Measurements from ENCODE around the gene SEC31A. TPM values are rescaled to one million over a fixed set of nuclear protein-coding genes. Genes with fewer than 3 reads are reported as not detected.

Gene SEC31A
- polyA plus RNA-seq, 1 experiment: 451 TPM

- POLR2A ChIA-PET: no interaction called here
- no peaks in the 10 kb centered on the region for H3K27me3 ChIP-seq (ENCODE audit: control insufficient read depth, insufficient read depth, low read length)
- H3K4me3 ChIP-seq (ENCODE audit: low read depth, low read length): no peak overlapping the region
- DNase-seq (ENCODE audit: low read depth): no peak
- peaks cover 26% of the 10 kb centered on the region for H3K36me3 ChIP-seq (ENCODE audit: control insufficient read depth, insufficient read depth, low read length)
- CTCF ChIA-PET: interaction anchor here (0.6 to 2.3 kb wide), 8 partner anchors 9 to 99 kb away, joined by 3 to 9 read pairs (median 6); no protein-coding TSS in a partner anchor
- no peak for TF ChIP-seq CTCF (IDR thresholded peaks at IDR 0.05; ENCODE audit: insufficient read depth, low read depth, low read length)
These were observed 39.6 kb downstream of the SEC31A start for GRCh38 chr4:82851318-82851717.

GRCh38 chr4:82850684-82851083 is 40.3 kb downstream of the SEC31A start:
- Histone ChIP-seq H3K36me3 (ENCODE audit: control insufficient read depth, insufficient read depth, low read length) (peaks cover 28% of the 10 kb centered on the region), H3K27me3 (ENCODE audit: control insufficient read depth, insufficient read depth, low read length) (no peaks in the 10 kb centered on the region), H3K4me3 (ENCODE audit: low read depth, low read length) (no peak overlapping the region)
- ChIA-PET CTCF (interaction anchor here (0.5 to 2.3 kb wide), 5 partner anchors 8 to 434 kb away, joined by 3 to 6 read pairs (median 4); partner anchors contain the start of gene COQ2), POLR2A (no interaction called here)
- DNase-seq (ENCODE audit: low read depth): no peak
- no peak for TF ChIP-seq CTCF (IDR thresholded peaks at IDR 0.05; ENCODE audit: insufficient read depth, low read depth, low read length)

DNA sequence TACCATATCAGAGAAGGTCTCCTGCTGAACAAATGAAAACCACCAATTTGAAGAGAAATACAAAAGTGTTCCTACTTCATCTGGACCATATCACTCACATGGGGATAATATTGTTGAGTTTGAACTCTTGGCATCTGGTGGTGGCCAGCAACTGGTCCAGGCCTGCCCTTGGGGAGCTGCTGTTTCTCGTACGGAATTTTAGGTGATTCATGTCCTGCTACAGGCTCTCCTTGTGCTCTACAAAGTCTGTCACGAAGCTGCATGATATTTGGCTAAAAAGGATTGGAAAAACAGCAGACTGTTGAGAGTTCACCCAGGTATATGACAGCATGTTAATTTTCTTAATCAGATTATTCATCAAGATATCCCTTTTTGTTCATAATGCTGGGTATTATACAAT is 42.2 kb downstream of the SEC31A start:
- no peak for TF ChIP-seq CTCF (IDR thresholded peaks at IDR 0.05; ENCODE audit: insufficient read depth, low read depth, low read length)
- CTCF ChIA-PET: no interaction called here
- POLR2A ChIA-PET: no interaction called here

DNA sequence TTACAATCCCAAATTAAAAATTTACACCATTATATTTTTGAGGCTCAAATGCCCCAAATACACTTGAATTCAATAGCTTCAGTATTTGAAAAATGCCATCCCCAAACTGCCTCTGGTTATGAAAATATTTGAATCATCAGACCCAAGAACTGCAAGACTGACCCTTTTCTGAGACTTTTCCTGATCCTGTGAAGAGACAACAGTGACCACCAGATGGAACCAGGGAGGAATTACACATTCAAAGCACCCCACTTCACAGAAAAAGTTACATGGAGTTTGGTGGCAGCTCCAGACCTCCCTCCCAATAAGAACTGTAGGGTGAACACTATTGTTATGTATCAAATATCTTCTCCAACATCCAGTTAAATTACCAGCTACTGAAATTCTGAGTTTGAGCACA is 48.4 kb downstream of the SEC31A start:
- Histone ChIP-seq H3K36me3 (ENCODE audit: control insufficient read depth, insufficient read depth, low read length) (peaks cover 20% of the 10 kb centered on the region), H3K4me3 (ENCODE audit: low read depth, low read length) (no peak overlapping the region), H3K27me3 (ENCODE audit: control insufficient read depth, insufficient read depth, low read length) (no peaks in the 10 kb centered on the region)
- peak; percentile 41 for TF ChIP-seq CTCF (IDR thresholded peaks at IDR 0.05; ENCODE audit: insufficient read depth, low read depth, low read length)
- ChIA-PET POLR2A (no interaction called here), CTCF (interaction anchor here (0.7 to 1.1 kb wide), 5 partner anchors 8 to 381 kb away, joined by 3 to 5 read pairs (median 3); no protein-coding TSS in a partner anchor)
- DNase-seq (ENCODE audit: low read depth): no peak

More for the DNA sequence above, 42.2 kb downstream of the SEC31A start:
- Histone ChIP-seq H3K27me3 (ENCODE audit: control insufficient read depth, insufficient read depth, low read length) (no peaks in the 10 kb centered on the region), H3K36me3 (ENCODE audit: control insufficient read depth, insufficient read depth, low read length) (peaks cover 22% of the 10 kb centered on the region), H3K4me3 (ENCODE audit: low read depth, low read length) (no peak overlapping the region)
- DNase-seq (ENCODE audit: low read depth): no peak

DNA sequence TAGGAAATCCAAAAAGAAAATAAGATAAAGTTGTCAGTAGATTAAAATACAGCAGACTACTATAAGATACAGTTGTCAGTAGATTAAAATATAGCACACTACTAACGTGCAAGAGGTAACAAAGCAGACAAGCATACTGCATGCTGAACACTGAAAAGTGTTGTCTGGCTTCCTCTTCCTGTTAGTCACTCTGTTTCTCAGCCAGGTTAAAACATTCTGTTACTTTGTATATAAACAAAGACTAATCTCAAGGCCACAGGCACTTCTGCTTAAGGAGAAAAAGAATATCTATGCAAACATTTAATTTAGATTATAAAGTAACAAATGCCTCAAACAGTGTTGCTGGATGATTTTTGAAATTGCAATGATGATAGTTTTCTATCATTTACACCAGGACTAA is 51.3 kb downstream of the SEC31A start:
- CTCF ChIA-PET: interaction anchor here (1.6 kb wide), 2 partner anchors 13 to 14 kb away, joined by 4 to 7 read pairs; no protein-coding TSS in a partner anchor
- TF ChIP-seq CTCF (IDR thresholded peaks at IDR 0.05; ENCODE audit: insufficient read depth, low read depth, low read length): no peak
- no peaks in the 10 kb centered on the region for H3K27me3 ChIP-seq (ENCODE audit: control insufficient read depth, insufficient read depth, low read length)
- DNase-seq (ENCODE audit: low read depth): no peak
- H3K4me3 ChIP-seq (ENCODE audit: low read depth, low read length): no peak overlapping the region
- peaks cover 16% of the 10 kb centered on the region for H3K36me3 ChIP-seq (ENCODE audit: control insufficient read depth, insufficient read depth, low read length)
- POLR2A ChIA-PET: no interaction called here
